GM12873 (cell line): Measurements from ENCODE around the gene PGGHG.

Experiments used
- TF ChIP-seq, protein P1 (sequence below): IDR thresholded peaks from 2 replicates; pipeline ENCODE4 v1.5.1; 2012; ENCODE audit warnings: low read depth, mild to moderate bottlenecking, moderate library complexity, low read length, control low read depth; ENCODE audit not compliant: insufficient read depth; ENCODE audit errors: missing control alignments

The PGGHG gene

DNA sequence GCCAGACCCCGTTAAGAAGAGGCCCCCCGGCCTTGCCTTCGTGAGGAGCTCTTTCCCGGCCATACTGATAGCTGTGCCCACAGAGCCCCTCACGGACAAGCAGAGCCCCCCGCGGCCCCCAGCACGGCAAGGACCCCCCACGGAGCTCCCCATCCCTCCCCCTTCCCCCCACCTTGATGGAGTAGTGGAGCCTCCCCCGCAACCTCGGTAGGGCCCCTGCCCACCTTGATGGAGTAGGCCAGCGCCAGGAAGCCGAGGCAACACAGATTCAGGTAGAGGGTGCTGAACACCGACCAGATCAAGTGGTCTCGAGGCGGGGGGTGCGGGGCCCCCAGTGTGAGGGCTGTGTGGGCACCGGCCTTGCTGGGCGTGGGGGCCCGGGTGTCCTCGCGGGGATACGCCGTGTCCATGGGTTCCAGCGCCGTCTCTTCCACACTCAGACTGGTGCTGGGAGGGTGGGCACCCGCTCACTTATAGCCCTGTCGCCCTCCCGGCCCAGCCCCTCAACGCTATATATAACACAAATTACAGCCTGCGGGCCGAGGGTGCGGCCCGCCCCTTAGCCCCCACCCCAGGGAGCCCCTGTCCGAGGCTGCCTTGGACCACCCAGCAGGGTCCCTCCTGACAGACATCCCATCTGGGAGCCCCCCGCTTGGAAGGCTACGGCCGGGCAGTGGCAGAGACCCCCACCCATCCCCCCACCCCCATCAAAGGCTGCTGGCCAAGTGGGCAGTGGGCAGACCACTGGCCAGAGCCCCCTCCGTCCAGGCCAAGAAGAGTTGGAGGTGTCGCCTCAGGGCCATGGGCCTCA lies 10.4 kb downstream of the PGGHG start, which contains the start of gene IFITM5:
TSS of gene IFITM5 (minus strand) at position 446 of the 811 bp plus-strand sequence. CDS start at position 410, 36 bp downstream.
- TF ChIP-seq, protein P1, sequence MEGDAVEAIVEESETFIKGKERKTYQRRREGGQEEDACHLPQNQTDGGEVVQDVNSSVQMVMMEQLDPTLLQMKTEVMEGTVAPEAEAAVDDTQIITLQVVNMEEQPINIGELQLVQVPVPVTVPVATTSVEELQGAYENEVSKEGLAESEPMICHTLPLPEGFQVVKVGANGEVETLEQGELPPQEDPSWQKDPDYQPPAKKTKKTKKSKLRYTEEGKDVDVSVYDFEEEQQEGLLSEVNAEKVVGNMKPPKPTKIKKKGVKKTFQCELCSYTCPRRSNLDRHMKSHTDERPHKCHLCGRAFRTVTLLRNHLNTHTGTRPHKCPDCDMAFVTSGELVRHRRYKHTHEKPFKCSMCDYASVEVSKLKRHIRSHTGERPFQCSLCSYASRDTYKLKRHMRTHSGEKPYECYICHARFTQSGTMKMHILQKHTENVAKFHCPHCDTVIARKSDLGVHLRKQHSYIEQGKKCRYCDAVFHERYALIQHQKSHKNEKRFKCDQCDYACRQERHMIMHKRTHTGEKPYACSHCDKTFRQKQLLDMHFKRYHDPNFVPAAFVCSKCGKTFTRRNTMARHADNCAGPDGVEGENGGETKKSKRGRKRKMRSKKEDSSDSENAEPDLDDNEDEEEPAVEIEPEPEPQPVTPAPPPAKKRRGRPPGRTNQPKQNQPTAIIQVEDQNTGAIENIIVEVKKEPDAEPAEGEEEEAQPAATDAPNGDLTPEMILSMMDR, result no peak

DNA sequence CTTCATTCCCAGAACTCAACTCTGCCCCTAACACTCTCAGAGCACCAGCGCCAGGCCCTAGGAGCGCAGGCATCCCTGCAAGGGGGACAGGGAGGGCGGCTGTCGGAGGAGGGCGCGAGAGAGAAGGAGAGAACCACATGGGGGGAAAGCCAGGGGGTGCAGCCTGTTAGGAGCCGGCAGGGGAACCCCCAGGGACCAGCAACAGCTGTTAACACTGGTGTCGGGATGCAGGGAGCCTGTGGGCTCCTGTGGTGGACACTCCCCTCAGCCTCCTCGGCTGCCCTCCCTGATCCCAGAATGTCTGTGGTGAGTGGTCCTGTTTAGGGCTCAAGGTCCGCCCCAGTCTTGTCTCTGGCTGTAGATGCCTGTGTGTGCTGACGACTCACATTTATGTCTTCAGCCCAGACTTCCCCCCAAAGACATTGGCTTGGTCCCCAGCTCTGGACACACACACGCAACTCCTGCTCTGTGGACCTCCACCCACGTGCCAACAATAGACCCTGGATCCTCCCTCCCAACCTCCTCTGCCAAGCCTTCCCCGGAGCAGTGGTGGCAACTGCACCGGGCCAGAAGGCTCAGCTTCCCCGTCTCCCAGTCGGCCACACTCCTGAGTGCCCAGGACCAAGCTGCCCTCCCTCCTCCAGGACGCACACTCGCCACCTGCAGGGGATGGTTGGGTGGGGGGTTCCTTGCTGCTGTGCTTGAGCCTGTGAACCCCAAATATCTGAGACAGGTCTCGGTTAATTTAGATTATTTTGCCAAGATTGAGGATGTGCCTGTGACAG lies 11.2 kb downstream of the PGGHG start:
- TF ChIP-seq, protein P1, result peak; percentile 6

DNA sequence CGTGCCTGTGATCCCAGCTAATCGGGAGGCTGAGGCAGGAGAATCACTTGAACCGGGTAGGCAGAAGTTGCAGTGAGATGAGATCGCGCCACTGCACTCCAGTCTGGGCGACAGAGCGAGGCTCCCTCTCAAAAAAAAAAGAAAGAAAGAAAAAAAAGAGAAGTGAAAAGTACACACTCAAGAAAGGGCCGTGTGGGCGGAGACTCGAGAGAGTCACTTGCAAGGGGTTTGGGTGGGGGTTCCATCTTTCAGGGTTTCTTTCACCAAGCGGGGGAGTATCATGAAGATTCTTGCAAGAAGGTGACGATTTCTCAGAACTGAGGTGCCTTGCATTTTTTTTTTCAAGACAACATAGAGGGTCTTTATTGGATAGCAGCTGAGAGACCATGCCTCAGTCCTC lies 14.4 kb downstream of the PGGHG start:
- TF ChIP-seq, protein P1, result no peak

DNA sequence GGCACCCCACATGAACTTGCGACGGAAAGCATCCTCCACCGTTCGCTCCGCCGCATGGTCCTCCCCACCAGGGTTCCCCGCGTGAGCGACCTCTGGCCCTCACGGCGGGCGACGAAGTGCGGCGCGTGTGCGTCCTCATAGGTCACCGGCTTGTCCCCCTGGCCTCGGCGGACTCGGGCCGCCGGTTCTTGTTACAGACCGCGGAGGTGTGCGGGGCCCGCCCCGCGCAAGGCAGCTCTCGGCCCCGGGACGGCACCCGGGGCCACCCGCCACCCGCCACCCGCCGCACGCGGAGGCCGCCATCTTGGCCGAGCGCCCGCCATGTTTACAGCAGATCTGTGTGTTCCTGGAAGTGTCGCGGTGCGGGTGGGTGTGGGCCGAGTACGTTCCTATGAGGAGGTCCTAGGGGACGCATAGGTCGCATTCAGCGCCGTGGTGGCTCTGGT lies 15.2 kb downstream of the PGGHG start:
- TF ChIP-seq, protein P1, result no peak

DNA sequence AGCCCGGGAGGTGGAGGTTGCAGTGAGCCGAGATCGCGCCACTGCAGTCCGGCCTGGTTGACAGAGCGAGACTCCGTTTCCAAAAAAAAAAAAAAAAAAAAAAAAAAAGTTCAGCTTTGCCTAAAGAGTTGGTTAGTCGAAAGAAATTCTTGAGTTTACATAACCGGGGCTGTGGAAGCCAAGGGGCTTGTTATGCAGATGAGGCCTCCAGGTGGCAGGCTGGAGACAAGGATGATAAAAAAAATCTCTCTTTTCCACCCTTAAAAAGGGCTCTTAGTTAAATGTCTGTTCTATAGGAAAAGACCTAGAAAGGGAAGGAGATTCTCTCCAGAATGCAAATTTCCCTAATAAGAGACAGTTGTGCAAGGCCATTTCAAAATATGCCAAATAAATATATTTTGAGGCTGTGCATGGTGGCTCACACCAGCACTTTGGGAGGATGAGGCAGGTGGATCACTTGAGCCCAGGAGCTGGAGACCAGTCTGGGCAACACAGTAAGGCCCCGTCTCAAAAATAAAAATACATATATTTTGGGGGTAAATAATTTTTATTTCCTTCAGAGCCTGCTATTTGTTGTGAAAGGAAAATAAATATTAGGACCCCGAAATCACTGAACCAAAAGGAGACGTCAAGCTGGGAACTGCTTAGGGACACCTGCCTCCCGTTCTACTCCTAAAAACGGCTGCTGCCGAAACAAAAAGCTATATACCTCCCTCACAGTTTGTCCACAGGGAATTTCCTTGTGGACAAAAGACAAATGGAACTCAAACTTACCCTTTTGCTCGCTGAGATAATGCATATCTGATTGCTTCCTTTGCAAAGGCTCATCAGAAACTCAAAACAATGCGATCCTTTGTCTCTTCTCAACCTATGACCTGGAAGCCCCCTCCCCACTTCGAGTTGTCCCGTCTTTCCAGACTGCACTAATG lies 16.3 kb downstream of the PGGHG start:
- TF ChIP-seq, protein P1, result peak; percentile 69

DNA sequence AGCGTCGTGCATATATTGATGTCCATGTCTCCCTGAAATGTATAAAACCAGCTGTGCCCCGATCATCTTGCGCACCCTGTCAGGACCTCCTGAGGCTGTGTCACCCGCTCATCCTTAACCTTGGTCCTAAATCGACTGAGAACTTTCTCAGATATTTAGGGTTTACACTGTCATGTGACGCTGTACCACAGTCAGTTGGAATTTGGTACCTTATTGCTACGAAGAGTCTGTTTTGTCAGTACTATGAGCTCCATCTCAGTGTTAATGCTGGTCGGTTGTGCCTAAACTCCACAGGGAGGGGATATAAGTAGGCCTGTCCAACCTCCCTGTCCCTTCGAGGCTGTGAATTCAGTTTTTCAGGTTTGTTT lies 16.9 kb downstream of the PGGHG start:
- TF ChIP-seq, protein P1, result no peak
